ENCODE data around the gene ENTPD1.

- TF ChIP-seq CTCF (IDR thresholded peaks at IDR 0.05) (no peak), POLR2A (IDR thresholded peaks at IDR 0.05) (no peak)
These were observed 53.6 kb downstream of the ENTPD1 start for GRCh38 chr10:95809370-95810197.

All from adrenal gland (tissue), 5 donors.